ENCODE measurements around the gene SRI.

DNA sequence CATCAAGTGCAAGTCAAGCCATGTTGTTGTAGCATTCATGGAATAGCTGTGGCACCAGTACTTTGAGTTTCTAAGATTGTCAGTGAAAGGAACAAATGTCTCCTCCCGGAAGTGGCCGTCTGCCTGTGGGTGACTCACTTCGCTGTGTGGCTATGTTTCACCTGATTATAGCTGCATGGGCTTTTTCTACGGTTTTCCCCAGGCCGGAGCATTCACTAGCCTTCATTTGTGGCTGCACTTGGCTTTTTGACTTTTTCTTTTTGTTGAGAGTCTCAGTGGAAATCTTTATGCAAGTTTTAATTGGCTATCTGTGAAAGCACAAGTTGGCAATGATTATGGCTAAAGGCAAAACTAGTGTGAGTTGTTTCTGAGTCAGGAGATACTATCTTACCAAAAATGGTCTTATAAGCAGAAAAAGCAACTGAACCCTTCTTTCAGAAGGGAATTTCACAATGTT lies 35.0 kb downstream of the SRI start:
- no peak for TF ChIP-seq POLR2A (IDR thresholded peaks at IDR 0.05)
- TF ChIP-seq CTCF (IDR thresholded peaks at IDR 0.05) = no peak

All from testis (tissue), 2 donors.